Neural progenitor cell (in vitro differentiated cells): ENCODE results near the gene INPP1. TPM values are rescaled to one million over a fixed set of nuclear protein-coding genes. Genes with fewer than 3 reads are reported as not detected.

Experiments
- DNase-seq: peaks from one replicate; pipeline ENCODE4 v3.0.0-alpha.2; 2016; ENCODE audit warnings: low spot score
- H2AFZ ChIP-seq: fragments of 200-600 bp; sonication (generic); replicated peaks from 2 replicates; pipeline ENCODE4 v1.6.1; 2016; ENCODE audit warnings: antibody characterized with exemption
- H3F3A ChIP-seq: fragments of 200-600 bp; sonication (generic); 2 replicates; pipeline ENCODE4 v1.6.1; 2016; ENCODE audit warnings: antibody characterized with exemption, low read depth
- H3K27ac ChIP-seq: fragments of 200-600 bp; sonication (generic); 2 replicates; pipeline ENCODE4 v1.5.1; 2016; ENCODE audit warnings: mild to moderate bottlenecking
- H3K27me3 ChIP-seq: fragments of 200-600 bp; sonication (generic); 2 replicates; pipeline ENCODE4 v1.6.1; 2016; ENCODE audit warnings: mild to moderate bottlenecking, moderate library complexity
- H3K36me3 ChIP-seq: fragments of 200-600 bp; sonication (generic); 2 replicates; pipeline ENCODE4 v1.5.1; 2016
- H3K4me1 ChIP-seq: fragments of 200-600 bp; sonication (generic); 2 replicates; pipeline ENCODE4 v1.6.1; 2016; ENCODE audit warnings: mixed run types
- H3K4me2 ChIP-seq: fragments of 200-600 bp; sonication (generic); 2 replicates; pipeline ENCODE4 v1.6.1; 2016
- H3K4me3 ChIP-seq: fragments of 200-600 bp; sonication (generic); 2 replicates; pipeline ENCODE4 v1.5.1; 2016
- H3K79me2 ChIP-seq: fragments of 200-600 bp; sonication (generic); 2 replicates; pipeline ENCODE4 v1.6.1; 2016; ENCODE audit warnings: low read depth
- H3K9ac ChIP-seq: fragments of 200-600 bp; sonication (generic); 2 replicates; pipeline ENCODE4 v1.6.1; 2016
- H3K9me3 ChIP-seq: fragments of 200-600 bp; sonication (generic); 2 replicates; pipeline ENCODE4 v1.5.1; 2016; ENCODE audit warnings: low read depth
- H4K20me1 ChIP-seq: fragments of 200-600 bp; sonication (generic); 2 replicates; pipeline ENCODE4 v1.6.1; 2016; ENCODE audit warnings: low read depth
- H3K27ac Mint-ChIP-seq: 3 replicates; pipeline ENCODE4 v1.8.0; 2021; ENCODE audit warnings: mixed read lengths
- H3K27me3 Mint-ChIP-seq: 2 replicates; pipeline ENCODE4 v1.8.0; 2022; ENCODE audit warnings: low read depth, mild to moderate bottlenecking, inconsistent platforms, moderate library complexity, mixed read lengths; ENCODE audit not compliant: insufficient read depth
- H3K36me3 Mint-ChIP-seq: 3 replicates; pipeline ENCODE4 v1.8.0; 2021; ENCODE audit warnings: mixed read lengths
- H3K4me1 Mint-ChIP-seq: 3 replicates; pipeline ENCODE4 v1.8.0; 2021; ENCODE audit warnings: mixed read lengths
- H3K4me3 Mint-ChIP-seq: 3 replicates; pipeline ENCODE4 v1.8.0; 2021; ENCODE audit warnings: mild to moderate bottlenecking, moderate library complexity, mixed read lengths
- H3K9me3 Mint-ChIP-seq: 3 replicates; pipeline ENCODE4 v1.8.0; 2020; ENCODE audit warnings: mixed read lengths
- EZH2 ChIP-seq: fragments of 200-600 bp; sonication (generic); IDR thresholded peaks from 2 replicates; pipeline ENCODE4 v1.6.1; 2017; ENCODE audit warnings: antibody characterized with exemption, mild to moderate bottlenecking, moderate library complexity
- EZH2phosphoT487 ChIP-seq: fragments of 200-600 bp; sonication (generic); IDR thresholded peaks from 2 replicates; pipeline ENCODE4 v1.6.1; 2017; ENCODE audit warnings: antibody characterized with exemption
- total RNA-seq: library from RNA; depleted of rRNA; stranded (reverse); fragments of >200 nt; gene quantifications from 2 replicates; pipeline ENCODE4 v1.2.3, GENCODE V29; 2015; ENCODE audit warnings: low replicate concordance
- TF ChIP-seq, protein P1 (sequence below): fragments of 200-600 bp; sonication (generic); IDR thresholded peaks from 2 replicates; pipeline ENCODE4 v1.5.1; 2017; ENCODE audit warnings: antibody characterized with exemption, mild to moderate bottlenecking

INPP1 gene
- total RNA-seq, 1 donor from 2014 or later = 1.6 TPM

GRCh38 chr2:190302052-190302451 lies 41.3 kb upstream of the INPP1 start:
- no peak overlapping the region for H3K27ac Mint-ChIP-seq
- no peak for TF ChIP-seq EZH2phosphoT487

GRCh38 chr2:190303647-190304046 lies 39.7 kb upstream of the INPP1 start:
- Histone ChIP-seq H3K27ac (no peak overlapping the region), H3K79me2 (peaks cover 37% of the 10 kb centered on the region), H4K20me1 (peaks cover 60% of the 10 kb centered on the region), H2AFZ (no peak overlapping the region), H3K4me2 (no peak overlapping the region), H3K27me3 (no peaks in the 10 kb centered on the region), H3K4me3 (no peak overlapping the region), H3F3A (no peaks in the 10 kb centered on the region), H3K36me3 (no peaks in the 10 kb centered on the region), H3K9ac (no peak overlapping the region), H3K9me3 (no peaks in the 10 kb centered on the region), H3K4me1 (no peaks in the 10 kb centered on the region)
- H3K9me3 Mint-ChIP-seq = peaks cover 5% of the 10 kb centered on the region
- TF ChIP-seq EZH2 = no peak
- TF ChIP-seq, protein P1, sequence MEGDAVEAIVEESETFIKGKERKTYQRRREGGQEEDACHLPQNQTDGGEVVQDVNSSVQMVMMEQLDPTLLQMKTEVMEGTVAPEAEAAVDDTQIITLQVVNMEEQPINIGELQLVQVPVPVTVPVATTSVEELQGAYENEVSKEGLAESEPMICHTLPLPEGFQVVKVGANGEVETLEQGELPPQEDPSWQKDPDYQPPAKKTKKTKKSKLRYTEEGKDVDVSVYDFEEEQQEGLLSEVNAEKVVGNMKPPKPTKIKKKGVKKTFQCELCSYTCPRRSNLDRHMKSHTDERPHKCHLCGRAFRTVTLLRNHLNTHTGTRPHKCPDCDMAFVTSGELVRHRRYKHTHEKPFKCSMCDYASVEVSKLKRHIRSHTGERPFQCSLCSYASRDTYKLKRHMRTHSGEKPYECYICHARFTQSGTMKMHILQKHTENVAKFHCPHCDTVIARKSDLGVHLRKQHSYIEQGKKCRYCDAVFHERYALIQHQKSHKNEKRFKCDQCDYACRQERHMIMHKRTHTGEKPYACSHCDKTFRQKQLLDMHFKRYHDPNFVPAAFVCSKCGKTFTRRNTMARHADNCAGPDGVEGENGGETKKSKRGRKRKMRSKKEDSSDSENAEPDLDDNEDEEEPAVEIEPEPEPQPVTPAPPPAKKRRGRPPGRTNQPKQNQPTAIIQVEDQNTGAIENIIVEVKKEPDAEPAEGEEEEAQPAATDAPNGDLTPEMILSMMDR = no peak
- no peak for TF ChIP-seq EZH2phosphoT487
- H3K27ac Mint-ChIP-seq = no peak overlapping the region
- H3K36me3 Mint-ChIP-seq = peaks cover 50% of the 10 kb centered on the region
- H3K27me3 Mint-ChIP-seq = no peaks in the 10 kb centered on the region
- peaks cover 6% of the 10 kb centered on the region for H3K4me1 Mint-ChIP-seq
- no peak overlapping the region for H3K4me3 Mint-ChIP-seq
- DNase-seq = no peak

More at GRCh38 chr2:190302052-190302451, 41.3 kb upstream of the INPP1 start:
- Mint-ChIP-seq H3K4me3 (no peak overlapping the region), H3K4me1 (peaks cover 6% of the 10 kb centered on the region), H3K27me3 (no peaks in the 10 kb centered on the region), H3K9me3 (peaks cover 7% of the 10 kb centered on the region), H3K36me3 (peaks cover 51% of the 10 kb centered on the region)
- no peak overlapping the region for H3K27ac ChIP-seq
- no peak overlapping the region for H2AFZ ChIP-seq
- H3K4me2 ChIP-seq = no peak overlapping the region
- H3K36me3 ChIP-seq = no peaks in the 10 kb centered on the region
- peaks cover 46% of the 10 kb centered on the region for H4K20me1 ChIP-seq
- no peaks in the 10 kb centered on the region for H3K4me1 ChIP-seq
- H3K79me2 ChIP-seq = peaks cover 27% of the 10 kb centered on the region
- H3K4me3 ChIP-seq = no peak overlapping the region
- no peaks in the 10 kb centered on the region for H3F3A ChIP-seq
- H3K27me3 ChIP-seq = no peaks in the 10 kb centered on the region
- no peaks in the 10 kb centered on the region for H3K9me3 ChIP-seq
- no peak for DNase-seq
- H3K9ac ChIP-seq = no peak overlapping the region

- no peaks in the 10 kb centered on the region for H3K9me3 ChIP-seq
- DNase-seq = no peak
- Mint-ChIP-seq H3K4me1 (peaks cover 6% of the 10 kb centered on the region), H3K9me3 (peaks cover 4% of the 10 kb centered on the region), H3K27me3 (no peaks in the 10 kb centered on the region), H3K27ac (no peak overlapping the region), H3K4me3 (no peak overlapping the region), H3K36me3 (peaks cover 50% of the 10 kb centered on the region)
- H3K4me3 ChIP-seq = no peak overlapping the region
- H4K20me1 ChIP-seq = peaks cover 67% of the 10 kb centered on the region
- no peaks in the 10 kb centered on the region for H3K4me1 ChIP-seq
- H3F3A ChIP-seq = no peaks in the 10 kb centered on the region
- H2AFZ ChIP-seq = no peak overlapping the region
- H3K79me2 ChIP-seq = peaks cover 43% of the 10 kb centered on the region
- no peak overlapping the region for H3K4me2 ChIP-seq
- H3K27ac ChIP-seq = no peak overlapping the region
- no peaks in the 10 kb centered on the region for H3K36me3 ChIP-seq
- no peak overlapping the region for H3K9ac ChIP-seq
- TF ChIP-seq EZH2 (no peak), EZH2phosphoT487 (no peak)
- TF ChIP-seq, protein P1 = no peak
- H3K27me3 ChIP-seq = no peaks in the 10 kb centered on the region
These were observed 39.0 kb upstream of the INPP1 start for GRCh38 chr2:190304404-190304803.

DNA sequence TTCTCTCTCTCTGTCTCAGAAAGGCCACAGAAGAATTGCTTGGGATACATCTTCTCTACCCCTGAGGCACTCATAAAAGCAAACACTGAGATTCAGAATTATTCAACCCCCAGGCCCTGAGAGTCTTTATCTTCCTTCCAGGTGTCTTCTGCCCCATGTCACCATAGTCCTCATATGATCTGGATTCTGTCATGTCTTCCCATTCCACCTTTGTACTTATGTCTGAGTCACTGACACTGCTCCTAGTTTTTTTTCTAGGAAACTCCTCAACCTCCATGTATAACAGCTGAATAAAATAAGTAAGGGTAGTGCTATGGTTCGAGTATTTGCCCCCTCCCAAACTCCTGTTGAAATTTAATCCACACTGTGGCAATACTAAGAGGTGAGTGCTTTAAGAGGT lies 35.4 kb upstream of the INPP1 start:
- Mint-ChIP-seq H3K4me1 (peaks cover 3% of the 10 kb centered on the region), H3K9me3 (no peaks in the 10 kb centered on the region), H3K27me3 (no peaks in the 10 kb centered on the region), H3K36me3 (peaks cover 28% of the 10 kb centered on the region), H3K27ac (no peak overlapping the region), H3K4me3 (no peak overlapping the region)
- no peak overlapping the region for H3K9ac ChIP-seq
- no peak overlapping the region for H3K4me3 ChIP-seq
- H3K4me2 ChIP-seq = no peak overlapping the region
- no peaks in the 10 kb centered on the region for H3K27me3 ChIP-seq
- H3K79me2 ChIP-seq = peaks cover 56% of the 10 kb centered on the region
- no peaks in the 10 kb centered on the region for H3F3A ChIP-seq
- H3K27ac ChIP-seq = no peak overlapping the region
- no peaks in the 10 kb centered on the region for H3K4me1 ChIP-seq
- no peak for DNase-seq
- no peaks in the 10 kb centered on the region for H3K9me3 ChIP-seq
- no peak overlapping the region for H2AFZ ChIP-seq
- TF ChIP-seq EZH2 = no peak
- TF ChIP-seq, protein P1 = no peak
- TF ChIP-seq EZH2phosphoT487 = no peak
- H4K20me1 ChIP-seq = peaks cover 51% of the 10 kb centered on the region
- H3K36me3 ChIP-seq = peaks cover 4% of the 10 kb centered on the region
